OCI-LY1 (cell line): Measurements from ENCODE around the gene BAIAP2.

Source experiments
- H2AFZ ChIP-seq: fragments of 200-600 bp; sonication (generic), shearing (Covaris generic); 2 replicates; pipeline ENCODE4 v1.6.0; 2014; ENCODE audit warnings: antibody characterized with exemption, mild to moderate bottlenecking, low read length
- H3F3A ChIP-seq: fragments of 200-600 bp; sonication (generic), shearing (Covaris generic); 2 replicates; pipeline ENCODE4 v1.6.0; 2014; ENCODE audit warnings: mild to moderate bottlenecking, antibody characterized with exemption, low read length, moderate library complexity; ENCODE audit not compliant: insufficient read depth
- H3K27ac ChIP-seq: fragments of 200-600 bp; sonication (generic); 2 replicates; pipeline ENCODE4 v1.5.1; 2014; ENCODE audit warnings: low read length, mixed run types, mild to moderate bottlenecking, low read depth; ENCODE audit not compliant: poor library complexity, severe bottlenecking
- H3K27me3 ChIP-seq: fragments of 200-600 bp; sonication (generic); 2 replicates; pipeline ENCODE4 v1.6.0; 2014; ENCODE audit warnings: antibody characterized with exemption, mild to moderate bottlenecking, low read length, moderate library complexity; ENCODE audit not compliant: insufficient read depth
- H3K36me3 ChIP-seq: fragments of 200-600 bp; sonication (generic); 2 replicates; pipeline ENCODE4 v1.6.1; 2014; ENCODE audit warnings: mild to moderate bottlenecking, antibody characterized with exemption, low read length, moderate library complexity, mixed read lengths; ENCODE audit not compliant: insufficient read depth
- H3K4me1 ChIP-seq: fragments of 200-600 bp; sonication (generic); 2 replicates; pipeline ENCODE4 v1.5.1; 2014; ENCODE audit warnings: mild to moderate bottlenecking, low read length, moderate library complexity; ENCODE audit not compliant: insufficient read depth, severe bottlenecking
- H3K4me2 ChIP-seq: fragments of 200-600 bp; sonication (generic), shearing (Covaris generic); 2 replicates; pipeline ENCODE4 v1.6.1; 2014; ENCODE audit warnings: low read length
- H3K4me3 ChIP-seq: fragments of 200-600 bp; sonication (generic); 2 replicates; pipeline ENCODE4 v1.5.1; 2014; ENCODE audit warnings: low read length, low read depth, mild to moderate bottlenecking, mixed read lengths; ENCODE audit not compliant: poor library complexity, severe bottlenecking
- H3K79me2 ChIP-seq: fragments of 200-600 bp; shearing (Covaris generic); 2 replicates; pipeline ENCODE4 v1.6.1; 2016; ENCODE audit warnings: mixed run types, low read length, mixed read lengths; ENCODE audit not compliant: insufficient read depth
- H3K9ac ChIP-seq: fragments of 200-600 bp; sonication (generic), shearing (Covaris generic); 2 replicates; pipeline ENCODE4 v1.6.1; 2014; ENCODE audit warnings: mild to moderate bottlenecking, low read length, mixed read lengths
- H3K9me2 ChIP-seq: fragments of 200-600 bp; sonication (generic), shearing (Covaris generic); 2 replicates; pipeline ENCODE4 v1.6.1; 2014; ENCODE audit warnings: low read depth, mild to moderate bottlenecking, low read length, mixed read lengths
- H3K9me3 ChIP-seq: fragments of 200-600 bp; shearing (Covaris generic); 2 replicates; pipeline ENCODE4 v1.6.1; 2014; ENCODE audit warnings: low read length, mixed read lengths
- H4K20me1 ChIP-seq: fragments of 200-600 bp; sonication (generic), shearing (Covaris generic); 2 replicates; pipeline ENCODE4 v1.6.0; 2016; ENCODE audit warnings: mild to moderate bottlenecking, low read length; ENCODE audit not compliant: insufficient read depth
- CTCF ChIP-seq: fragments of 200-600 bp; sonication (generic), shearing (Covaris generic); IDR thresholded peaks from 2 replicates; pipeline ENCODE4 v1.5.1; 2017; ENCODE audit warnings: mild to moderate bottlenecking, antibody characterized with exemption, low read length, moderate library complexity, mixed read lengths
- EZH2 ChIP-seq: fragments of 200-600 bp; sonication (generic), shearing (Covaris generic); IDR thresholded peaks from 2 replicates; pipeline ENCODE4 v1.8.0; 2017; ENCODE audit warnings: borderline replicate concordance, mixed run types, mild to moderate bottlenecking, antibody characterized with exemption, low read length, moderate library complexity, mixed read lengths

The BAIAP2 gene

DNA sequence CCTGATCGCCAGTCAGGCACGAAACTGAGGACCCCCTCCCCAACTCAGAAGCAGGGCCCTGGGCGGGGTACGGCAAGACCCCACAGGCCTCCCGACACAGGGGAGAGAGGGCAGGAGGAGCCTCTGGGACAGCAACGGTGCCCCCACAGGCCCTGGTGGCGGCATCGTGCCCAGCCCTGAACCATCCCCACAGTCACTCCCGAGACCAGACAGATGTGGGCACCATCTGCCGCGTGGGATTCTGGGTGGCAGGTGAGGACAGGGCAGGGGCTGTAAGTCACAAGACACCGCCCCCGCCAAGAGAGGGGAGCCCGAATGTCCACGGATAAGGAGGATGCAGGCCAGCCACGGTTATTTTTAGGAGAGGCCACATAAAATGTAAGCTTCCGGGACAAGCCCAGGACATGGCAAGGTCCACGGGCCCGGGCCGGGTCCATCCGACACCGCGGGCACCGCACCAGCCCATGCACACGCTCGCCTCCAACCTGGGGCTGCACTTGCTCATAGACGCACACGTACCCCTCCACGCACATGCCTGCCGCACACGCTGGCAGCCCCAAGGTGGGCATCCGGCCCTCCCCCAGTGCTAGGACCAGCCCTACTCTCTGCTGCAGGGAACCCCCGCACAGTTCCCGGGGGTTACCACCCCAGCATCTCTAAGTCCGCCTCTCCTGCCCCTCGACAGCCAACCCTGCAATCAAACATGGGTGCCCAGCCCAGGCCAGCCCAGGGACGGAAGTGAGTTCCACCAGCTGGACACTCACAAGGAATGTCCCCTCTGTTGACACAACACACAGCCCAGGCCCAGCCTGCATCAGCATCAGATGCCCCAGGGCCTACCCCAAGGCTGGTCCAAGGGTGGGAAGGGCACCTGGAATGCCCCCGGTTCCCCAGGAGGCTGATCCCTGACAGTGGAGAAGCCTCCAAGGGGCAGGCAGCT, 122.2 kb downstream of the BAIAP2 start:
- no peaks in the 10 kb centered on the region for H3K36me3 ChIP-seq
- H3K79me2 ChIP-seq = no peaks in the 10 kb centered on the region
- H3F3A ChIP-seq = no peaks in the 10 kb centered on the region
- no peak overlapping the region for H3K9ac ChIP-seq
- TF ChIP-seq EZH2 (no peak), CTCF (no peak)
- peaks cover 4% of the 10 kb centered on the region; the same call in 1 of the 2 replicates for H3K27me3 ChIP-seq
- no peaks in the 10 kb centered on the region for H3K9me2 ChIP-seq
- no peaks in the 10 kb centered on the region for H3K9me3 ChIP-seq
- H3K27ac ChIP-seq = no peak overlapping the region
- no peaks in the 10 kb centered on the region for H4K20me1 ChIP-seq
- peaks cover 8% of the 10 kb centered on the region for H3K4me1 ChIP-seq
- H3K4me3 ChIP-seq = no peak overlapping the region
- no peak overlapping the region for H3K4me2 ChIP-seq
- no peak overlapping the region for H2AFZ ChIP-seq

DNA sequence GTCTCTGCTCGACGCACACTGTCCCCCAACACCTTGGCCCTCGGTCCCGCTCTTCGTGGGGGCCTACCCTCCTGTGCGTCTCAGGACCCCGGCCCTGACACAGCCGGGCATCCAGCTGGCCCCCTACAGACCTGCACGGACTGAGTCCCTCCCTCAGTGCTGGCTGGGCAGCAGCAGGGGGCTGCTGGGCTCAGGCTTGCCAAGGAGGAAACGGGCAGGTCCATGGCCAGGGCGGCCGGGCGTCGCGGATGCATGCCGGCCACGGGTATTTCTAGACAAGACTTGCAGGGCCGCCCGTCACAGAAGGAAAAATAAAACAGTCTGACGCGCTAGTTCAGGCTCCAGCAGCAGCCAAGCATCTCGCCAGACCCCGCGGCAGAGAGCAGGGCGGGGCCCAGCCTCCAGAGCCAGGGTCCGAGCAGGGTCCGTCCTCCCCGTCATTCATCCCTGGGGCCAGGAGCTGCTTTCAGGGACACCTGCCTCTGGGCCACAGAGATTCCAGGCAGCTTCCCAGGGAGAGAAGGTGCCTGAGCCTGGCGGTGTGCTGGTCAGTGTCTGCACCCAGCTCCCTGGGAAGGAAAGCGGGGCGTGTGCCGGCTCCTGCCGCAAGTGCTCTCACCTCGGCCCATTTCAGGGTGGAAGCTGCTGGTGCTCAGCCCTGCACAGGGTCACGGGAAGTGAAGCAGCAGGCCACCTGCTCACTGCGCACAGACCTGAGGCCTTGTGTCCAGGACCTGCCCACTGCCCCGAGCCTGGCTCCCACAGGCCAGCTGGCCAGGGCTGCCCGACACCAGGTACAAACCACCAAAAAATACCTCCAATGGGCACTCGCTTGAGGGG, 123.1 kb downstream of the BAIAP2 start:
- Histone ChIP-seq H3K36me3 (no peaks in the 10 kb centered on the region), H3K4me2 (no peak overlapping the region), H3K9me2 (no peaks in the 10 kb centered on the region), H3K4me1 (peaks cover 6% of the 10 kb centered on the region), H3K9ac (no peak overlapping the region), H2AFZ (no peak overlapping the region), H3F3A (no peaks in the 10 kb centered on the region), H3K9me3 (no peaks in the 10 kb centered on the region), H3K27me3 (peaks cover 4% of the 10 kb centered on the region; the same call in 1 of the 2 replicates), H3K79me2 (no peaks in the 10 kb centered on the region), H3K4me3 (no peak overlapping the region), H3K27ac (no peak overlapping the region), H4K20me1 (no peaks in the 10 kb centered on the region)
- TF ChIP-seq EZH2 (no peak), CTCF (no peak)

DNA sequence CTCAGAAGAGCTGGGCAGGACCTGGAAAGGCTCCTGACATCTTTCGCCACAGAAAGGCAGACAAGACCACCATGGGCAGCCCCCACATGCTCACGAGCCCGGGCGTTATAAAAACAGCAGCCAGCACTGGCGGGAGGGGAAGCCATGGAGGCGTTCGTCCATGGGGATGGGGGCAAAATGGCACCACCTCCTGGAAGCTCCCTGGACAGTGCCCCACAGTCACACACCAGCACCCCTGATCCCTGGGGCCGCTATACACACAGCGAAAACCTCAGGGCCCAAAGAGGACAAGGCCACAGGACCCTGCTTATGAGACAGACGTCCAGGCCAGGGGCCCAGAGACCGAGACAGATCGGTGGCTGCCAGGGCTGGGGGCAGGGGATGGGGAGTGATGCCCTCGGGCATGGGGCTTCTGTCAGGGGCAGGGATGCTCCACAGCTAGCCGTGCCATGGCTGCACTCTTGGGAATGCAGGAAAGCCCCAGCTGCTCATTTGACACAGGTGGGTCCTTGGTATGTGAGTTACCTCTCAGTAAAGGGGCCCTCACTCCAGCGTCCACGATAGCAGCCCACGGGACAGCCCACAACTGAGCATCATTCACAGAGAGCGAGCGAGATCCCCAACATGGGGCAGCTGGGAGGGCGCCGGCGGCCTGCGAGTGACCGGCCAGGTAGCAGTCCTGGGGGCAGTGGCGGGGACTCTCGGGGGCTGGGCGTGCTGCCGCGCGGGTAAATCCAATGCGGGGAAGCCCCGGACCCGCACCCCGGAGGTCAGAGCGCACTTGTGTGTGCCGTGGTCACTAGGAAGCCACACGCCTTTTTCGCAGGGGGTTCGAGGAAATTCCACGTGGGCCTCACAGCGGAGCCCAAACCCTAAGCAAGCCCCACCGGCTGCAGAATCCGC, 124.0 kb downstream of the BAIAP2 start:
- Histone ChIP-seq H3K79me2 (no peaks in the 10 kb centered on the region), H4K20me1 (no peaks in the 10 kb centered on the region), H3K9me3 (no peaks in the 10 kb centered on the region), H3K4me2 (no peak overlapping the region), H3K4me3 (no peak overlapping the region), H3K36me3 (no peaks in the 10 kb centered on the region), H3K9ac (no peak overlapping the region), H3K27ac (no peak overlapping the region), H3K9me2 (no peaks in the 10 kb centered on the region), H3K4me1 (no peaks in the 10 kb centered on the region), H3F3A (no peaks in the 10 kb centered on the region), H3K27me3 (peaks cover 4% of the 10 kb centered on the region; the same call in 1 of the 2 replicates), H2AFZ (no peak overlapping the region)
- TF ChIP-seq CTCF (no peak), EZH2 (no peak)
